Measurements from ENCODE around the gene JADE1.

Gene JADE1

DNA sequence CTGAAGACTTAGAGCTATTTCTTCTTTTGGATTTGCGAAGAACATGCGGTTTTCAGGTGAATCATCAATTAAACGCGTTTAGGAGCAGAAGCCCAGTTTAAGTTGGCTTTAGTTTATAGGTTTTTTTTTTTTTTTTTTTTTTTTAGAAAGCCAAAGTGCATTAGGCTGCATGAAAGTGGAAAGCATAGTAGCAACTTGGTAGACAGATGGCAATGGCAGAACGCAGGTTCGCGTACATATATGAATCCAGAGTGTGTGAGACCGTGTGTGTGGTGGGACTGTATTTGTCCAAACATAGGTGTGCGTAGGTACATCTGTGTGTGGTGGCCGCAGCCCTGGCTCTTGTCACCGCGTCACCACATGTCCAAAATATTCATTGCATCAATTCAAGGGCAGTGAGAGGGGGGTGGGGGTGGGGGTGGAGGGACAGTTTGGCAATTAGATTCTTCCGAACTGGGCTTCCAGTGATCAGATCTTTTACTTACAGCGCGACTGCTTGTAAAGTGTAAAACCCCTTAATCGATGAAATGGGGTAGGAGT, 901 bp downstream of the JADE1 start:
- DNase-seq (ENCODE audit: low read depth in 2 of 2): no peak

DNA sequence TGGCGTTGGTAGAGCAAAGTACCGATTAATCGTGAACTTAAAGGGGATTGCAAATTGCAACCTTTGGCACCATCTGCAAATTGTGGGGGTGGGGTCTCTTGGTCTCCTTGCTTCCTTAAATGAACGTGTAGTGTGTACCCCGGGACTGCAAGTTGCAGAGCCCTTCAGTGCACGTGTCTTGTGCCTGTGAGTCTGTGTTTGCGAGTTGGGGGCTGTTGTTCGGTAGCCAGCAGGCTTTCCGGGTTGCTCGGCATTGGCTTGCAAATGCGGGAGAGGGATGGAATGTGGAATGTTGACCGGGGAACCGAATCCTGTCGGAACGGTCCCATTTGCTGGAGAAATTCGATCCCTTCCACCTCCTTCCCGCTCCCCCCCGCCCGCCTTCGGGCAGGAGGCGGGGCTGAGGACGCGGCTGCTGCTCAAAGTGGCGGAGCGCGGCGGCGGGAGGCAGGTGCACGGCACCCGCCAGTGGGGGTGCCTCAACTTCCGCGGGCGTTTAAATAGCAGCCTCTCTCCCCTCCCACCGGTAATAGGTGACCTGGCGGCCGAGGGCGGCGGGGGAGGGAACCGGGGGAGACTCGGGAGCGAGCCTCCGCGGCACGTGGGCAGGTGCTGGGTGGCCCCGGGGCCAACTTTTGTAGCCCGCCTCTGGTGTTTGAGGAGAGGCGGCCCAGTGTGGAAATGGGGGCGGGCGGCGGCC, 1.5 kb downstream of the JADE1 start:
- DNase-seq (ENCODE audit: low read depth in 2 of 2): peak; percentile 60 to 73

DNA sequence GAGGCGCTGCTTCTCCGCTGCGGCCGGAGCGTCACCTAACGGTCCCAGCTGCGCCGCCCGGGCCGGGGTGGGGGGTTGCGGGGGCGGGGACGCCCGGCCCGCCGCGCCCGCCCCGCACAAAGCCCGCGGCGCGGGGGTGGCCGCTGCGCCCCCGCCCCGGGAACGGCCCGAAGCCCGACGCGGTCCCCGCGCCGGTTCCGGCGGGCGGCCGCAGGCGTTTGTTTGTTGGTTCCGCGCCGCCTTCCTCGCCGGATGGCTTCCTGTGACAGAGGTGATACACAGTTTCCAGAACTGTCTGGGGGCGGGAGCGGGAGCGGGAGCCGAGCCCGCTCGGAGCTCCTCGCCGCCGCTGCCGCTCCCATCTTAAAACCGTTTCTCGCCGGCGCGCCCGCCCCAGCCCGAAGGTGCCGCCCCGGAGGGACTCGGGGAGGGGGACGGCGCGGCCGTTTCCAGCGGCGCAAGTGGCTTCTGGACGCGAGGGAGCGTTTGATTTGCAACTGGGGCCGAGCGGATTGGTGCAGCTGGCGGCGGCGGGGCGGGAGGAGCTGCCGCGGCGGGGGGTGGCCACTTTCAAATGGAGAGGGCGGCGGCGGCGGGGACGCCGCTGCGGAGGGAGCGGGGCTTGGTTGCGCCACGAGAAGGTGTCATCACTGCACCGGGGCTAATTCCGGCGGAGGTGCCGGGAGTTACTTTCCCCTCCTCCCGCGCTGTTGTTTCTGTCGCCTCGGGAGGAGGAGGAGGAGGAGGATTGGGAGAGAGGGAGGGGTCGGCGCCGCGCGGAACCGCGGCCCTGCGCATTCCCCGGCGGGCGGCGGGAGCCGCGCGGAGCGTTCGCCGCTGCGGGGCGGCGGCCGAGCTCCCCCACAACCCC, 2.3 kb downstream of the JADE1 start:
- DNase-seq (ENCODE audit: low read depth in 2 of 2): peak; percentile 62 to 77

DNA sequence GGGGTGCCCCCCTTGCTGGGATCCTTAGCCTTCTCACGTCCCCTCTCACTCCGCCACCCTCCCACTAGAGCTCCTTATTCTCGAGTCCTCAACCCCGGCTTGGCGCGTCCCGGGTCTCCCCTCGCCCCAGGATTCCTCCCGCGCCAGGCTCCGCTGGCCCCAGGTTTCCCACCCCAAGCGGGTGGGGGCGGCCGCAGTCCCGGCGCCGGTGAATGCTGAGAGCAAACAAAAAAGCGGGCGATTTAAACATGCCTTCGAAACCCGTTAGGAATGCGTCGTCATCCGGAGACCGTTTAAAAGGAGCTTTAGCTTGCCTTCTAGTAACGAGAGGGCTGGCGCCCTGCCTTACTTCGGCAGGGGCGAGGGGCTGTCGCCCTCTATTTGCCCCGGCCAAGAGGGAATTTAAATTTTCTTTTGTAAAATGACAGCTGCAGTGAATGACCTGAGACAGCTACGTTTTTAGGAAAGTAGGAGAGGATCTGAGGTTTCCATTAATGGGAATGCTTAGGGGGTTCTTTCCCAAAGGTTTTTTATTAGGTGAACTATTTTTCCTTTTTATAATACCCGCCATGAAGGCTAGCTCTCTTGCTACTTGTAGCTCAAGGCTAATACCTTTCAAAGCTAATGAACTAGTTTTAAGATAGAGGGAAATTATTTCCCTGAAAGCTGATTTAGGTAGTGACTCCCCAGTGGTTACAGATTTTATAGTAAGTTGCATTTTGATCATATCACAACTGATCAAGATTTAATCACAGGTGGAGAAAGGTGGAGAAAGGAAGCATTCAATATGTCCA, 3.1 kb downstream of the JADE1 start:
- DNase-seq (ENCODE audit: low read depth in 2 of 2): peak in 1 of 2 donors; percentile 11

DNA sequence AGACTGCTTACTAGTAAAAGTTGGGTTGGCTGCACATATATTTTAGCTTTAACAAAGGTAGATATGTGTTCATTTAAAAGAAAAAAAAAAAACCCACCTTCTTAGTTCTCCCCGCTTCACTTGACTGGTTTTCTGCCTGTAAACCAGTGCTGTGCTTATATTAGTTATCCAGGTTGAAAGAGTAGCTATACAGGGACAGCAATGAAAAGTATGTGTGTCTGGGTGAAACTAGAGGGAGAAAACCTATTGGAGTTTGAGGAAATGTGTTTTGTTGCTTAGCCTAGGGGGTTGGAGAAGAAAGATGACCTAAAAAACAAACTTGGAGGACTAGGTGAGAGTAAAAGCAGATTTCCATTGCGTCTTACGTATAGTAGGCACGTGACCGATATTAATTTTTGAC, 4.5 kb downstream of the JADE1 start:
- DNase-seq (ENCODE audit: low read depth in 2 of 2): no peak

DNA sequence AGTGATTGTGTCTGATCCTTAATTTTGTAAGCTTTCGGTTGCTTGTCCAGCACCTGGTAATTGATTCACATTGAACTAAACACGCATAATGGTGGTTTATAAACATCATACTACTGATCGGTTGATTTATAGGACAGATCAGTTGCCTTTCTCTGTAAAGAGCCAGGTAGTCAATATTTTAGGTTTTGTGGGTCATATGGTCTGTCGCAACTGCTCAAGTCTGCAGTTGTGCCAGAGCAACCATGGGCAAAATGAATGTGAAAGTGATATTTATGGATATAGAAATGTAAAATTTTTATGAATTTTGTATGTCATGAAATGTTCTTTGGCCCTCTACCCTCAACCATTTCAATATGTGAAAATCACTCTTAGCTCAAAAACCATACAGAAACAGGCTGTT, 8.9 kb downstream of the JADE1 start:
- no peak for DNase-seq (ENCODE audit: low read depth in 2 of 2)

DNA sequence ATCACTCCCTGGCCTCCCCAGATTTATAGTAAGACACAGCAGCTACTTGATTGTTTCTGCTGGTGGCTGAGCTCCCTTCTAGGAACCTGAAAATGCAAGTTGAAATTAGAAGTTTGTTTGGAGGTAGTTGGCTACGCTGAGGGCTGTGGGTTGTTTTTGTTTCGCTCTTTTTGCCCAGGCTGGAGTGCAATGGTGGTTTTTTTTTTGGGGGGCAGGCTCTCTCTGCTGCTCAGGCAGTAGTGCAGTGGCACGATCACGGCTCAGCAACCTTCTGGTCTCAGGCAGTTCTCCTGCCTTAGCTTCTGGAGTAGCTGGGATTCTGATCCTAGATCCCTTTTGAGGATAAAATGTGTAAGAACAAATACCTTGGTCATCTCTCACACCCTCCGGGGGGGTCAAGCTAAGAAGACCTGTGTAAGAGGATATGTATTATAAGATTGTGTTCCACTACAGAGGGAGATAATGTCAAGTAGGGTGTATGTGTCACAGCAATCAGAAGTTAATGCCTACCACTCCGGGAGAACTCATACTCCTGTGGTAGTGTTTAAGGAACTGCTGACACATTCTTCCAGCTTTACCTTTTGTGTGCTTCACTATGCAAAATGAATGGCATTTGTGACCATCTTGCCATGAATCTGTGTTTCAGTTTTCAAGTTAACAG, 9.7 kb downstream of the JADE1 start:
- no peak for DNase-seq (ENCODE audit: low read depth in 2 of 2)

DNA sequence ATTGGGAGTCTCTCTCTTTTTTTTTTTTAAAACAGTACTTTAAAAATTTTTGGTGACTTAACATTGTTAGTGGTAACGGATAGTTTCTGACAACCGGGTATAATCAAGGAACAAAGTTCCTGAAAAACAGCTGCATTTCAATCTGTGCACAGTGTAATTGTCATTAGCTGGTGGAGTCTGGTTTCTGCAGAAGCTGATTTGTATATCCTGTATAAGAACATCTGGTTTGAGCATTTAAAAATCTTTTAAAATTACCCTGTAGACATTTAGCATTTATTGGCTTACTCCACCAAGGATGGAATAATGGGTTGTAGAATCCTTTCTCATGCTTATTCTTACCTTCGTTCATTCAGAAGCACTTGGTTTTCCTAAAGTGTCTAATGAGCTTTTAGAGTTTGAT, 11.2 kb downstream of the JADE1 start:
- no peak for DNase-seq (ENCODE audit: low read depth in 2 of 2)

DNA sequence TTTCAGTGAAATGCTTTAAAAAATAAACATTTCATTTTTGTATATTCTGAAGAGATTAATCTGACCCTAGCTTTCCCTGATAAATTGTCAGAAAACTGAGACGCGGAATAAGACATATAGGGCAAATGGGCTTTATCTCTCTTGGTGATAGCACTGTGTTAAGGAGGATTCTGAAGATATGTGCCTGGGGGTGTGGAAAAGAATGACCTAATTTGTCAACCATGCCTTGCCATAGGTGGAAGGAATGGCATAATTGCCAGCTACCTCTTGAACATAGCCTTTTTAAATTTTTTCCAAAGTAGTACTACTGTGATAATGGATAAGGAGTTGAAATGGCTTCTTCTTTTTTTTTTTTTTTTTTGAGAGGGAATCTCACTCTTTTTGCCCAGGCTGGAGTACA, 11.7 kb downstream of the JADE1 start:
- no peak for DNase-seq (ENCODE audit: low read depth in 2 of 2)

DNA sequence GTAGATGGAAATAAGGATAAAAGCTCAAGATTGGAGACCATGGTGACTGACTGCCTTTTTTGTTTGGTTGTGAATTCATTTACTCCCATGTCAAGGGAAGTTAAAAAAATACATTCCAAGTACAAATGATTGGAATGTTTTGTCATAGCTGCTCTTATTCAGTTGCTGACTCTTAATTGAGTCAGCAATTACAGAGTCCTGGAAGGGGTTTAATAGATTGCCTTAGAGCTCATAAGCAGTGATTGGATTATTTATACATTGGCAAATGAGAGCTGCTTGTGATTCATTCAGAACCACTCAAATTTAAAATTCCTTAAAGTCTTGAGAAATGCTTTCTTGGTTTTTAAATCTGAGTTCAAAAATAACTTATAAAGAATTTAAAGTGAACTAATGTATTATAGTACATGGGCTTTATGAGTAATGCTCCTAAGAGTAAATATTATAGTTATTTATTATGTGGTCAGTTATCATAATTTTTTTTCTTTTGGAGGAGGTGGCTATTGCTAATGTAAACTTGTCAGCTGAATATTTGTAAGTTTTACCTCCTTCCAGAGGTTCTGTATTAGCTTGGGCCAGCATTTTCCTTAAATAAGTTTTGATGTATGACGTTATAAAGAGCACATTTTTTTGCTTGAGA, 13.6 kb downstream of the JADE1 start:
- DNase-seq (ENCODE audit: low read depth in 2 of 2): no peak

DNA sequence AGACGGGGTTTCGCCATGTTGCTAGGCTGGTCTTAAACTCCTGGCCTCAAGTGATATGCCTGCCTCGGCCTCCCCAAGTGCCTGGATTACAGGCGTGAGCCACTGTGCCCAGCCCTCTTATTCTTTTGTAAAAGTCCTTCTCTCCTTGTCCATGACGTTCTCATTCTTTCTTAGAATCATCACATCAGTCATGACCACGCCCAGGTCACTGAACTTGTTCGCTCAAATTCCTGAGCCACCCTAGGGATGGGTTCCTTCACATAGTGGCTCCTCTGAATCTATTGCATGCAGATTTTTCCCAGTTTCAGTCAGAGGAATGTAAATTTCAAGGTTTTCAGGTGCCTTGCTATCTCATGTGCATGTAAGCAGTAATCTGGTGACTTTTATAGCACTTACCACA, 15.7 kb downstream of the JADE1 start:
- DNase-seq (ENCODE audit: low read depth in 2 of 2): no peak

DNA sequence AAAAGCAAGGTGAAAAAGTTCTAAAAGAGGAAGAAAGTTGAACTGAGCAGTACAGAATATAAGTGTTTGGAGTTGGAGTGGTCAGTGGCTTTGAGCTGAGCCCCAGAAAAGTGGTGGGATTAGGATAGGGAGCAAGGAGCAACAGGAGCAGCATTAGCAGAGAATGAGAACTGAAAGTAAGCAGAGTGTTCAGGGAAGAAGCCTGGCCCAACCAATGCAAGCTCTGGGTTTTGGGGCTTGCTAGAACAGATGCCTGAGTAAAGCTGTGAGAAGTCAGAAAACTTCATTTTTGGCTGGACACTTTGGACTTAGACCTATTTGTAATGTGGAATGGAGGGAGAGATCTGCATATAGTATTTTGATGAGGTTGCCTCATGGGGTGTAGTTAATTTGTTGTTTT, 17.8 kb downstream of the JADE1 start:
- DNase-seq (ENCODE audit: low read depth in 2 of 2): no peak

DNA sequence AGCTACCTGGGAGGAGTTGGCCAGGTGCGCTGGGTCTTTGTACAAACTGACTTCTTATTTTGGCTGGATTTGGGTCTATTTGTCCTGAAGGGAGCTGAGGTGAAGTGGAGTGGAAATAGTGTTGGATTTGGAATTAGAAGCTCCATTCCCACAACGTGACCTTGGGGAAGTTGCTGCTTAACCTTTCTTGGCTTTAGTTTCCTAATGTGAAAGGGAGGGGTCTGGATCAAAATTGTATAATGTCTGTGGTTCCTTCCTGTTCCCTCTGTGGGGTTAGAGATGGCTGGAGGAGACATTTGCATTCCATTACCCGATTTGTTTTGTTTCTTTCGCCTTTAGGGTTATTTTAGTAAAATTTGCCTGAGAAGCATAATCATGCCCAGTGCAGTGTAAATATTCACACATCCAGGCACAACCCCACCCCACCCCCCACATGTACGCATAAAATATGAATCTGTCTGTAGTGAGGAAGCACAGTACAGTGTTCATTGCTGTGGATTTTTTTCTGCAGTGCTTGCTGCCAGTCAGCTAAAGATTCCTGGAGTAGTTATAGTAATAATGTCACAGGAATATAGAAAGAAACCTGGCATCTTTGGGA, 21.5 kb downstream of the JADE1 start:
- no peak for DNase-seq (ENCODE audit: low read depth in 2 of 2)

DNA sequence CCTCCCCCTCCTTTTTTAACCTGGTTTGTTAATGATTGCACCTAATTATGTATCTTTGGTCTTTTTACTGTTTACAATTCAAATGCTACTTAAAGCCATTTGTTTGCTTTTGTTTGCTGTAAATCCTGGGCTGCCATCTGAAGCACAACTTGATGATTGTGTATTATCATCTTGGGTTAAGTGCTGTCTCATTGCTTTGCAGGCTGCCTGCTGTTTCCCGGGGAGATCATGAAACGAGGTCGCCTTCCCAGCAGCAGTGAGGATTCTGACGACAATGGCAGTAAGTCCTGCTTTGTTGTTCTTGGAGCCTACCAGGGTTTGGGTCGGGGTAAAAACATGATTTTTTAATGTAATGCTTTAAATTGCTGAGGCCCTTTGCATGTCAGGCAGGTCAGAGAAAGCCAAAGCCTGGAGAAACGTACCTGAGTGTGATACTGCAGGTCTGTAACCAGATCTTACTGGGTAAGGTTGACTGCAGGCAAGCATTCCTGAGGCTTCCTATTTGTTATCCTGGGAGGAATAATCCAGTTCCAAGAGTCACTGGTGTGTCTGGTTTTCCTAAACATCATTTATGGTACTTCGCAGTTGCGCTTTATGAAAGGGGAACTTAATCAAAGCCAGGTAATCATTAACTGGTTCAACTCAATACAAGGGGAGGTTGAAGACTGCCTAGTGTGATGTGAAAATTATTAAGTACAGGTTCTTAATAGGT, 22.2 kb downstream of the JADE1 start:
- DNase-seq (ENCODE audit: low read depth in 2 of 2): no peak

DNA sequence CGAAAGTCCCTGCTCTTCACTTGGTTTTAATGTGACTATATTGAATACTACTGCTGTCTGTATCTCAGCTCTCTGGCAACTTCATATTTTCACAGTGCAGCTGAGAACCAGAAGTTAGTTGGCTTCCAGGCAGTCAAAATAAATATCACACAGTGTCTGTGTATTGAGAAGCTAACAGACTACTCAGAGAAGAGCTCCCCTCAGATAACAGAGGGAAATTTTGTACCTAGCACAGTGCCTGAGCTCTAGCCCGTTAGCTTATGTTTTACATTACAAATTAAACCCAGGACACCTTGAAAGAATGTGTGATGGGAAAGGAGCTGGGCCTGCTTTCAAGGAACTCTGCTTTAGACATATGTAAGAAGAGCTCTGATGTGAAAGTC, 22.7 kb downstream of the JADE1 start:
- no peak for DNase-seq (ENCODE audit: low read depth in 2 of 2)

DNA sequence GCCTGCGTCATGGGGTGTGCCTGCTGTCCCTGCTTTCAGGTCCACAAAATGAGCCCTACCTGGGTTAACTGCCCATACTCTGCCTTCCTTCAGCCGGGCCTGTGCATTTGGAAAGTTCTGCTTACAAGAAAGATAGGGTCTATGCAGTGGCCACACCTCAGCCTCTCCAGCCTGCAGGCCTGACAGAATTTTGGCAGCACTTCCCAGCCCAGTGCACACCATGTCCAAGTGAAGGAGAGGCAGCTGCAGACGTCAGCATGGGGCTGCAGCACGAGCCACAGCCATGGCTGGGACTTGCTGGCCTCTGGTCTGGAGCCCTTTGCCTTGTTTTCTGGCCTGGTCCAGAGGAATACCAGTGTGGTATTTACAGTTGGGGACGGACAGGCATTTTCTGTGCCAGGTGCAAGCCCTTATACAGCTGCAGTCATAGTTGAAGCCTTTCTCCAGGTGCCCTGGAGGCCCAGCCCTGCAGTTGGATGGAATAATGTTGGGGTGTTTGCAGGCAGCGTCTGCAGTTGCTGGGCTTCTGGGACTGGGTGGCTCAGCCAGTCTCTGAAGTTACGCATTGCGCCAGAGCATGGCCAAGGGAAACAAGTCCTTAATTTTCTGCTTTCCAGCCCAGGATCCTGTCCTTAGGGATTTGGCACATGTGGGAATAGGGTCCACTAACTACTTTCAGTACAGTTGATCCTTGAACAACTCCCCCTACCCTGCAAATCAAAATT, 26.2 kb downstream of the JADE1 start:
- no peak for DNase-seq (ENCODE audit: low read depth in 2 of 2)

DNA sequence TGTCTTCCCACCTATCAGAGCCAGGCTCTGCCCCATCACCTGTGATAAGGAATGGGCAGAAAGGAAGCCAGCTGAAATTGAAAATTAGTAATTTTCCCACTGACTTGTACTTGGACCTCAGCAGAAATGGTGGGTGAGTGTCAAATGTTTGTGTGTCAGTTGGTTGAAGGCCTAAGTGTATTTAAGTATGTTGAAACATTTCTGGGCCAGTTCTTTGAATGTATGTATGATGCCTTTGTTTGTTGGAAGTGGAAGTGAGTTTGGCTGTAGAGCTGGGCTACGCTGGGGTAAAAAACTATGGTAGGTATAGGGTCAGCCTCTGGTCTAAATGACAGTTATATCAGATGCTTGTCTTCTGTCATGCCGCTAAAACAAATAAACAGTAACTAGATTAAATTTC, 27.7 kb downstream of the JADE1 start:
- no peak for DNase-seq (ENCODE audit: low read depth in 2 of 2)

DNA sequence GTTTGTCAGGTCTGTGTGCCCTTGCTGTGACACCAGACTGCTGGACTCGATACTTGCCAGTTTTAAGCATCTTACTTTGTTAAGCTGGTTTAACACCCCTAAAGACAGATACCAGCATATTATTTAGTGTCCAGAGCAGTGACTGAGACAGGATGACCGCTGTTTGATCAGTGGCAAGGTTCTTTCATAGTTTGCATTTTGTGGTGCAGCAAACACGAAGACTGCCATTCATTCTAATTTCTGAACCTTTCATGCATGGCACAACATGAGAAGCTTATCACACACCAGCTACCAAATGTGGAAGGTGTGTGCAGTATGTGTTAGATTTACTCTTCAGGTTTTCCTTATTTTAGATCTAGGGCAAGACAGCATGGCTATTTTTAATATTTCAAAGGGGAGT, 28.2 kb downstream of the JADE1 start:
- no peak for DNase-seq (ENCODE audit: low read depth in 2 of 2)

DNA sequence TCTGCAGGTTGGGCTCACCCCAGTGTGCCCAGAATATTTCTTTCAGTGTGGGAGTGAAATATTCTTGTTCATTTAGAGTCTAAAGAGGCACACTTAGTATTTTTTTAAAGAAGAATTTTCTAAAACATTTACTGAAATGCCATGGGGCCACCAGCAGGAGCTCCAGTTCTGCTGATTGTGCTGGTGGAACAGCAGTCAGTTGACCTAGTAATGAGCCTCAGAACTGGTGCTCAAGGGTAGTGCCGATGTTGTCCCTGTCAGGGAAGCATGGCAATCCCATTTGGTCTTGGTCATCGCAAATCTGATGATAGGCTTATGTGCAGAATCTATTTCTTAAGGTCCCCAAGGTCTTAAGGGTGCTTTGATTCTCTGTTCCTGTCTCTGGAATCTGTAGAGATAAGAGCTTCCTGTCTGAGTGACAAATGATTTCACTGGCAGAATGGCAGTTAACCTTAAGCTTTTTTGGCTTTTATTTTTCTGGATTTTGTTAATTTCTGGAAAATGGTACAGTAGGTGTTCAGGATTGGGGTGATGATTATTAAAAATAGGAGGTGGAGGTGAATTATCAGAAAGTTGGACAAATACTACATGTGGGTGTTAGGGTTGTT, 31.3 kb downstream of the JADE1 start:
- no peak for DNase-seq (ENCODE audit: low read depth in 2 of 2)

Measured in activated CD8-positive, alpha-beta memory T cell treated with anti-CD3 and anti-CD28 coated beads for 4 hours (primary cell).